ENCODE measurements around the gene EXOC6B. TPM values are rescaled to one million over a fixed set of nuclear protein-coding genes. Genes with fewer than 3 reads are reported as not detected.
"Not testable (repeated sequence)": the region's sequence is repeated elsewhere in the genome, so short reads cannot be mapped to it uniquely, and the experiment has no call there.

The EXOC6B gene
- total RNA-seq, 1 donor from 2014 or later = 32.2 TPM

DNA sequence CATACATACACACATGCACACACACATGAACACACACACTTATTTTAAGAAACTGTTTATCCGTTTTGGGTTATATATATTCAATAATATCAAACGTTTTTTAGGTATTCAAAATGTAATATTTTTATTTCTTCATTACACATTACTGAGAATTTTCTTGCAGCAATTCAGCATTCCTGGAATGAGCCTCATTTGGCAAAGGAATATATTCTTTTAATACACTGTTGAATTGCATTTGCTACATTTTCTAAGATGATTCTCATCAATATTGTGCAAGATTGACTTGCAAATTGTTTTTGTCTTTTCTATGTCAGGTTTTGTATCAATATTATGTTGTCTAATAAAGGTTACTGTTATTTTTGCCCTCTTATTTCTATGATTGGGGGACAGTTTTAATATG lies 402.1 kb downstream of the EXOC6B start:
- TF ChIP-seq, protein P1, sequence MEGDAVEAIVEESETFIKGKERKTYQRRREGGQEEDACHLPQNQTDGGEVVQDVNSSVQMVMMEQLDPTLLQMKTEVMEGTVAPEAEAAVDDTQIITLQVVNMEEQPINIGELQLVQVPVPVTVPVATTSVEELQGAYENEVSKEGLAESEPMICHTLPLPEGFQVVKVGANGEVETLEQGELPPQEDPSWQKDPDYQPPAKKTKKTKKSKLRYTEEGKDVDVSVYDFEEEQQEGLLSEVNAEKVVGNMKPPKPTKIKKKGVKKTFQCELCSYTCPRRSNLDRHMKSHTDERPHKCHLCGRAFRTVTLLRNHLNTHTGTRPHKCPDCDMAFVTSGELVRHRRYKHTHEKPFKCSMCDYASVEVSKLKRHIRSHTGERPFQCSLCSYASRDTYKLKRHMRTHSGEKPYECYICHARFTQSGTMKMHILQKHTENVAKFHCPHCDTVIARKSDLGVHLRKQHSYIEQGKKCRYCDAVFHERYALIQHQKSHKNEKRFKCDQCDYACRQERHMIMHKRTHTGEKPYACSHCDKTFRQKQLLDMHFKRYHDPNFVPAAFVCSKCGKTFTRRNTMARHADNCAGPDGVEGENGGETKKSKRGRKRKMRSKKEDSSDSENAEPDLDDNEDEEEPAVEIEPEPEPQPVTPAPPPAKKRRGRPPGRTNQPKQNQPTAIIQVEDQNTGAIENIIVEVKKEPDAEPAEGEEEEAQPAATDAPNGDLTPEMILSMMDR (IDR thresholded peaks at IDR 0.05) = no peak
- H3K36me3 Mint-ChIP-seq (ENCODE audit: low read depth) = peaks cover 17% of the 10 kb centered on the region
- DNase-seq (ENCODE audit: low spot score) = no peak
- H3K4me3 Mint-ChIP-seq (ENCODE audit: unreplicated experiment) = no peak overlapping the region
- H3K4me1 Mint-ChIP-seq (ENCODE audit: low read depth) = no peaks in the 10 kb centered on the region
- H3K27me3 Mint-ChIP-seq (ENCODE audit: low read depth) = no peaks in the 10 kb centered on the region
- no peak overlapping the region for H3K27ac Mint-ChIP-seq (ENCODE audit: unreplicated experiment)
- peaks cover 16% of the 10 kb centered on the region for H3K9me3 Mint-ChIP-seq (ENCODE audit: low read depth)

DNA sequence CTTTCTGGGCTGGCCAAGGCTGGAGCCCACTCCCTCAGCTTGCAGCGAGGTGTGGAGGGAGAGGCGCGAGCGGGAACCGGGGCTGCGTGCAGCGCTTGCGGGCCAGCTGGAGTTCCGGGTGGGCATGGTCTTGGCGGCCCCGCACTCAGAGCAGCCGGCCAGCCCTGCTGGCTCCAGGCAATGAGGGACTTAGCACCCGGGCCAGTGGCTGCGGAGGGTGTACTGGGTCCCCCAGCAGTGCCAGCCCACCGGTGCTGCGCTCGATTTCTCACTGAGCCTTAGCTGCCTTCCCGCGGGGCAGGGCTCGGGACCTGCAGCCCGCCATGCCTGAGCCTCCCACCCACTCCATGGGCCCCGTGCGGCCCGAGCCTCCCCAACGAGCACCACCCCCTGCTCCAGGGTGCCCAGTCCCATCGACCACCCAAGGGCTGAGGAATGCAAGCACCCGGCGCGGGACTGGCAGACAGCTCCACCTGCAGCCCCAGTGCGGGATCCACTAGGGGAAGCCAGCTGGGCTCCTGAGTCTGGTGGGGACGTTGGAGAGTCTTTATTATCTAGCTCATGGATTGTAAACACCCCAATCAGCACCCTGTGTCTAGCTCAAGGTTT lies 404.0 kb downstream of the EXOC6B start:
- not testable (repeated sequence) for DNase-seq (ENCODE audit: low spot score); H3K27me3 Mint-ChIP-seq (ENCODE audit: low read depth); H3K27ac Mint-ChIP-seq (ENCODE audit: unreplicated experiment); H3K4me3 Mint-ChIP-seq (ENCODE audit: unreplicated experiment); H3K4me1 Mint-ChIP-seq (ENCODE audit: low read depth)
- Mint-ChIP-seq H3K36me3 (ENCODE audit: low read depth) (peaks cover 17% of the 10 kb centered on the region), H3K9me3 (ENCODE audit: low read depth) (peaks cover 16% of the 10 kb centered on the region)

DNA sequence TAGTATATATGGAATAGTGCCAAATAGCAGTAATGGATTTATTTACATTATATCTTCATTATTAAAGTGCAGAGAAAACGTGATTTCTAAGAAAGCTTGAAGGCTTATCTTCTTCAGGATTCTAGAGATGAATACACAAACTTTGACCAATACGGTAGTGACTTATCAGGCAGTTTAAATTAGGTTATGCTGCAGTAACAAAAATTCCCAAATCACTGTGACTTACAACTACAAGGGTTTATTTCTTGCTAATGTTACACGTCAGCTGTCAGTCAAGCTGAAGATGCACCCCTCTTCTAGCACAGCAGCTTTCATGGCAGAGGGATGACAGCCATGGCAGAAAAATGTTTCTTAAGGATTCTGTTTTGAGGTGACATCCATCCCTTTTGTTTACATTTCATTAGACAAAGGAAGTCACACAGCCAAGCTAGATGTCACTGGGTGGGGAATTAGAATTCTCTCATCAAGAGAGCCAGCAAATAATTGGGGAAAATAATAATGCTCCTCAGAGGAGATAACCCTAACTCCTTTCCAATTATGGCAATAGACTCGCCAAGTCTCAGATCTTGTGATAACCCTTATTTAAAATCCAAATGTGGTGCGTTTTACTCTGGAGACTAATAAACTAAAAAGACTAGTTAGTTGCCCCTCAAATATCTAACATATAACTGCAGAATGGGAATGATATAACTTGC lies 409.9 kb downstream of the EXOC6B start:
- no peak for DNase-seq (ENCODE audit: low spot score)
- no peaks in the 10 kb centered on the region for H3K4me1 Mint-ChIP-seq (ENCODE audit: low read depth)
- no peaks in the 10 kb centered on the region for H3K27me3 Mint-ChIP-seq (ENCODE audit: low read depth)
- TF ChIP-seq, protein P1 (IDR thresholded peaks at IDR 0.05) = no peak
- H3K27ac Mint-ChIP-seq (ENCODE audit: unreplicated experiment) = no peak overlapping the region
- H3K4me3 Mint-ChIP-seq (ENCODE audit: unreplicated experiment) = no peak overlapping the region
- H3K36me3 Mint-ChIP-seq (ENCODE audit: low read depth) = peaks cover 11% of the 10 kb centered on the region
- H3K9me3 Mint-ChIP-seq (ENCODE audit: low read depth) = peaks cover 20% of the 10 kb centered on the region

DNA sequence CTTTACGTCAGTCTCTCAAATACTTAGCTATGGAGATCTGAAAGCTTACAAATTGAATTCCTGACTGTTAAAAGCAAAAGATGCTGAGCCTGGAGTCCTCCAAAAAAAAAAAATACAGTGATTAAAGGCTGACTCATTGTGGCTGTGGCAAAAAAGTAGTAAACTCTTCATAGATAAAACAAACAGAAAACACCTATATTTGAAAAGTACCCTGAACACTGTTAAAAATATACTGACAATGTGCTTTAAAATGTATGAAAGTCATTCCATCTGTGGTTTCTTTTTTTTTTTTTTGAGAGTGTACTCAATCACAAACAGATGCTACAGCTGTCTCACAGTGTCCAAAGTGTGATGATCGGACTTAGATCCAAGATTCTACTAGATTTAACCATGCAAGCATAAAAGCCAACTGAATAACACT lies 410.6 kb downstream of the EXOC6B start:
- Mint-ChIP-seq H3K27ac (ENCODE audit: unreplicated experiment) (no peak overlapping the region), H3K4me1 (ENCODE audit: low read depth) (no peaks in the 10 kb centered on the region)

DNA sequence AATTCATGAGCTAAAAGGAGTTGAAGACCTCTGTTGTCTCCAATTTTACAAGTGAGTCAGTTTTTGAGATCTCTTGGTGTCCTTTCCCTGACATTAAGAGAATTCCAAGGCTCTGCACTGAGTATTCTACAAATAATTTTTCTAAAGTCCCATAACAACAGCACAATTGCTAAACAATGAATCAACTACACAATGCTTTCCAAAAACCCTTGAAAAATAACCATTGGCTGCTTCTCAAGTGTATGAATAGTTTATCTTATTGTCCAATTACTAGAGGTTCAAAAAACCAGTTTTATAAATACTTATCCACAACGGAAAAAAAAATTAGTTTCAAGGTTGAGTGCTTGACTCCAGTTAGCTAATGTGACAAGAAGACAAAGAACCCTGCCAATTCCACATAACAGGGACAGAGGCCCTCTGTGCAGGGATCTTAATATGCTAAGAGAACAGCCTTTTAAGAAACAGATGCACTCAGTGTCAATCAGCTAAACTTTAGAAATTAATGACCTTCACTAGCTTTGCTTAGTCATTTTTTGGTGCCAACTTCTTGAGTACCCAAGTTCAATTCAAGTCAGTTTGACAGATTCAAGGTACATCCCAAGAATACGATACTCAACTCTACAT lies 411.6 kb downstream of the EXOC6B start:
- H3K27ac Mint-ChIP-seq (ENCODE audit: unreplicated experiment) = no peak overlapping the region
- no peaks in the 10 kb centered on the region for H3K4me1 Mint-ChIP-seq (ENCODE audit: low read depth)
- no peaks in the 10 kb centered on the region for H3K36me3 Mint-ChIP-seq (ENCODE audit: low read depth)
- peaks cover 6% of the 10 kb centered on the region for H3K9me3 Mint-ChIP-seq (ENCODE audit: low read depth)
- TF ChIP-seq, protein P1 (IDR thresholded peaks at IDR 0.05) = no peak
- DNase-seq (ENCODE audit: low spot score) = no peak
- no peaks in the 10 kb centered on the region for H3K27me3 Mint-ChIP-seq (ENCODE audit: low read depth)
- no peak overlapping the region for H3K4me3 Mint-ChIP-seq (ENCODE audit: unreplicated experiment)

More for the DNA sequence above, 410.6 kb downstream of the EXOC6B start:
- H3K9me3 Mint-ChIP-seq (ENCODE audit: low read depth) = peaks cover 13% of the 10 kb centered on the region
- H3K36me3 Mint-ChIP-seq (ENCODE audit: low read depth) = peaks cover 7% of the 10 kb centered on the region
- H3K4me3 Mint-ChIP-seq (ENCODE audit: unreplicated experiment) = no peak overlapping the region
- TF ChIP-seq, protein P1 (IDR thresholded peaks at IDR 0.05) = no peak
- no peak for DNase-seq (ENCODE audit: low spot score)
- H3K27me3 Mint-ChIP-seq (ENCODE audit: low read depth) = no peaks in the 10 kb centered on the region

Data from chondrocyte (in vitro differentiated cells).